ENCODE results near the gene TPRG1L.

DNA sequence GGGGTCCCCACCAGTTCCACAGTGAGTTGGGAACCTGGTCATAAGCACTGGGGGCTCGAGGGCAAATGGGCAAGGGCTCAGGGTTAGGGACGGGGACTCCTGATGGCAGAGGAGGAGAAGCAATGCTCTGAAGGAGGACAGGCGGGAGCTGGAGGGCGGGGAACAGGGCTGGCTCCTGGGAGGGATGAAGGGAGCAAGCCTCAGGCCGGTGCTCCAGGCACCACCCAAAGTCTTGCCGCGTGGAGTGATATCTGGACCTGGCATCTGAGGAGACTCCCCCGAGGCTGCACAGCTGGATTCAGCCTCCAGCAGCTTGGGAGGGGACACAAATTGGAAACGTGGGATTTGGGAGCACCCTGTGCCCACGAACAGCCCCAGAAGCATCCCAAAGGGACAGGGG is 24.5 kb upstream of the TPRG1L start:
- TF ChIP-seq, protein P1, sequence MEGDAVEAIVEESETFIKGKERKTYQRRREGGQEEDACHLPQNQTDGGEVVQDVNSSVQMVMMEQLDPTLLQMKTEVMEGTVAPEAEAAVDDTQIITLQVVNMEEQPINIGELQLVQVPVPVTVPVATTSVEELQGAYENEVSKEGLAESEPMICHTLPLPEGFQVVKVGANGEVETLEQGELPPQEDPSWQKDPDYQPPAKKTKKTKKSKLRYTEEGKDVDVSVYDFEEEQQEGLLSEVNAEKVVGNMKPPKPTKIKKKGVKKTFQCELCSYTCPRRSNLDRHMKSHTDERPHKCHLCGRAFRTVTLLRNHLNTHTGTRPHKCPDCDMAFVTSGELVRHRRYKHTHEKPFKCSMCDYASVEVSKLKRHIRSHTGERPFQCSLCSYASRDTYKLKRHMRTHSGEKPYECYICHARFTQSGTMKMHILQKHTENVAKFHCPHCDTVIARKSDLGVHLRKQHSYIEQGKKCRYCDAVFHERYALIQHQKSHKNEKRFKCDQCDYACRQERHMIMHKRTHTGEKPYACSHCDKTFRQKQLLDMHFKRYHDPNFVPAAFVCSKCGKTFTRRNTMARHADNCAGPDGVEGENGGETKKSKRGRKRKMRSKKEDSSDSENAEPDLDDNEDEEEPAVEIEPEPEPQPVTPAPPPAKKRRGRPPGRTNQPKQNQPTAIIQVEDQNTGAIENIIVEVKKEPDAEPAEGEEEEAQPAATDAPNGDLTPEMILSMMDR (IDR thresholded peaks at IDR 0.05; ENCODE audit: insufficient read depth, low read length, poor library complexity, severe bottlenecking), result no peak
- TF ChIP-seq EZH2phosphoT487 (conservative IDR thresholded peaks at IDR 0.05; ENCODE audit: low read length), result no peak

Measured in SU-DHL-6 (cell line).